HEK293T (cell line): ENCODE results near the gene APOBEC3H.

Experiments used
- CTCF ChIA-PET: fragments of 350-600 bp; formaldehyde crosslinking; extraction: SDS; loops from one replicate; lab custom pipeline; 2021; ENCODE audit warnings: antibody characterized with exemption, inconsistent platforms; lab: Yijun Ruan, JAX
- POLR2A ChIA-PET: fragments of 350-600 bp; formaldehyde crosslinking; extraction: SDS; loops from one replicate; lab custom pipeline; 2020; ENCODE audit warnings: antibody characterized with exemption, inconsistent platforms; lab: Yijun Ruan, JAX
- DNase-seq: peaks from one replicate; pipeline ENCODE4 v3.0.0; 2012; ENCODE audit warnings: mixed read lengths; ENCODE audit errors: extremely low spot score
- ARNT ChIP-seq: fragments of 450-650 bp; IDR thresholded peaks from 2 replicates; pipeline ENCODE4 v1.6.1; 2017; ENCODE audit warnings: mild to moderate bottlenecking
- BHLHE40 ChIP-seq: fragments of 450-650 bp; IDR thresholded peaks from 2 replicates; pipeline ENCODE4 v1.6.1; 2016; ENCODE audit warnings: mild to moderate bottlenecking, moderate library complexity, borderline replicate concordance
- CTBP1 ChIP-seq: fragments of 450-650 bp; IDR thresholded peaks from 2 replicates; pipeline ENCODE4 v1.6.1; 2016; ENCODE audit warnings: borderline replicate concordance
- ELF4 ChIP-seq: fragments of 450-650 bp; IDR thresholded peaks from 2 replicates; pipeline ENCODE4 v1.6.1; 2017; ENCODE audit warnings: antibody characterized with exemption
- FOXA1 ChIP-seq: fragments of 450-650 bp; IDR thresholded peaks from 2 replicates; pipeline ENCODE4 v1.6.1; 2016; ENCODE audit warnings: mild to moderate bottlenecking
- FOXK2 ChIP-seq: fragments of 450-650 bp; IDR thresholded peaks from 2 replicates; pipeline ENCODE4 v1.6.1; 2016; ENCODE audit warnings: mild to moderate bottlenecking
- FOXM1 ChIP-seq: fragments of 450-650 bp; IDR thresholded peaks from 2 replicates; pipeline ENCODE4 v1.6.1; 2017; ENCODE audit warnings: mild to moderate bottlenecking, borderline replicate concordance
- HDGF ChIP-seq: fragments of 450-650 bp; IDR thresholded peaks from 2 replicates; pipeline ENCODE4 v1.6.1; 2017; ENCODE audit warnings: antibody characterized with exemption, borderline replicate concordance
- L3MBTL2 ChIP-seq: fragments of 450-650 bp; conservative IDR thresholded peaks from 2 replicates; pipeline ENCODE4 v1.6.1; 2016; ENCODE audit warnings: mild to moderate bottlenecking
- LEF1 ChIP-seq: fragments of 450-650 bp; IDR thresholded peaks from 2 replicates; pipeline ENCODE4 v1.6.1; 2017; ENCODE audit warnings: mild to moderate bottlenecking, borderline replicate concordance
- NFRKB ChIP-seq: fragments of 450-650 bp; IDR thresholded peaks from 2 replicates; pipeline ENCODE4 v1.6.1; 2016; ENCODE audit warnings: mild to moderate bottlenecking, moderate library complexity
- PKNOX1 ChIP-seq: fragments of 450-650 bp; IDR thresholded peaks from 2 replicates; pipeline ENCODE4 v1.6.1; 2016
- SP1 ChIP-seq: fragments of 450-650 bp; IDR thresholded peaks from 2 replicates; pipeline ENCODE4 v1.6.1; 2017
- SUZ12 ChIP-seq: fragments of 450-650 bp; IDR thresholded peaks from 2 replicates; pipeline ENCODE4 v1.6.1; 2016; ENCODE audit warnings: mild to moderate bottlenecking
- TARDBP ChIP-seq: fragments of 450-650 bp; IDR thresholded peaks from 2 replicates; pipeline ENCODE4 v1.6.1; 2016
- ZNF384 ChIP-seq: fragments of 450-650 bp; IDR thresholded peaks from 2 replicates; pipeline ENCODE4 v1.6.1; 2016

The APOBEC3H gene

GRCh38 chr22:39117585-39118191 lies 20.6 kb downstream of the APOBEC3H start:
- POLR2A ChIA-PET = no interaction called here
- TF ChIP-seq CTBP1 = no peak
- TF ChIP-seq FOXA1 = no peak
- no peak for TF ChIP-seq HDGF
- peak; percentile 43 for DNase-seq
- CTCF ChIA-PET = interaction anchor here (0.7 kb wide), 1 partner anchor 72 kb away, joined by 3 read pairs; no protein-coding TSS in a partner anchor

GRCh38 chr22:39120983-39121382 lies 23.9 kb downstream of the APOBEC3H start:
- no peak for DNase-seq
- ChIA-PET CTCF (interaction anchor here (0.6 to 1.0 kb wide), 3 partner anchors 23 to 140 kb away, joined by 3 to 6 read pairs (median 5); no protein-coding TSS in a partner anchor), POLR2A (no interaction called here)
- no peak for TF ChIP-seq PKNOX1
- no peak for TF ChIP-seq TARDBP

- DNase-seq = no peak
- no peak for TF ChIP-seq CTBP1
- no peak for TF ChIP-seq FOXK2
- TF ChIP-seq NFRKB = no peak
- no peak for TF ChIP-seq ARNT
- no peak for TF ChIP-seq SP1
- no peak for TF ChIP-seq TARDBP
- no peak for TF ChIP-seq ELF4
- TF ChIP-seq FOXA1 = no peak
- TF ChIP-seq LEF1 = no peak
- TF ChIP-seq BHLHE40 = no peak
- TF ChIP-seq SUZ12 = no peak
- TF ChIP-seq HDGF = no peak
- TF ChIP-seq L3MBTL2 = no peak
- TF ChIP-seq ZNF384 = no peak
- no peak for TF ChIP-seq PKNOX1
- no peak for TF ChIP-seq FOXM1
- ChIA-PET POLR2A (no interaction called here), CTCF (no interaction called here)
Observed at GRCh38 chr22:39122772-39123470, 25.9 kb downstream of the APOBEC3H start.

GRCh38 chr22:39123751-39124581 lies 26.9 kb downstream of the APOBEC3H start:
- TF ChIP-seq BHLHE40 = no peak
- TF ChIP-seq ELF4 = no peak
- TF ChIP-seq PKNOX1 = no peak
- no peak for TF ChIP-seq L3MBTL2
- TF ChIP-seq TARDBP = no peak
- no peak for TF ChIP-seq NFRKB
- TF ChIP-seq LEF1 = no peak
- no peak for TF ChIP-seq CTBP1
- no peak for TF ChIP-seq FOXK2
- TF ChIP-seq FOXA1 = no peak
- no peak for TF ChIP-seq ZNF384
- TF ChIP-seq ARNT = no peak
- no peak for TF ChIP-seq SP1
- TF ChIP-seq HDGF = no peak
- TF ChIP-seq FOXM1 = no peak
- no peak for TF ChIP-seq SUZ12
- CTCF ChIA-PET = interaction anchor here (0.5 to 0.6 kb wide), 2 partner anchors 9 to 46 kb away, joined by 3 read pairs; no protein-coding TSS in a partner anchor
- POLR2A ChIA-PET = no interaction called here
- DNase-seq = no peak

GRCh38 chr22:39125622-39126021 lies 28.6 kb downstream of the APOBEC3H start:
- no peak for DNase-seq
- TF ChIP-seq LEF1 = no peak
- TF ChIP-seq TARDBP = no peak
- TF ChIP-seq NFRKB = no peak
- no peak for TF ChIP-seq HDGF
- no peak for TF ChIP-seq L3MBTL2
- no peak for TF ChIP-seq SP1
- no peak for TF ChIP-seq SUZ12
- no peak for TF ChIP-seq CTBP1
- no peak for TF ChIP-seq ZNF384
- no peak for TF ChIP-seq BHLHE40
- TF ChIP-seq FOXA1 = no peak
- TF ChIP-seq PKNOX1 = no peak
- no peak for TF ChIP-seq ELF4
- no peak for TF ChIP-seq FOXK2
- CTCF ChIA-PET = interaction anchor here (0.8 kb wide), 1 partner anchor 357 kb away, joined by 3 read pairs; no protein-coding TSS in a partner anchor
- POLR2A ChIA-PET = interaction anchor here (0.9 kb wide), 1 partner anchor 394 kb away, joined by 3 read pairs; the partner anchor contains the start of gene ATF4
